NCI-H82 treated with DMSO at 0.1 percent for 48 hours (cell line): Measurements from ENCODE around the gene OR2T35.
"Not testable (repeated sequence)": the region's sequence is repeated elsewhere in the genome, so short reads cannot be mapped to it uniquely, and the experiment has no call there.

Experiments
- DNase-seq: peaks from one replicate; lab custom pipeline; 2025; ENCODE audit not compliant: unreplicated experiment; lab: John Stamatoyannopoulos, UW

OR2T35 gene

GRCh38 chr1:248645178-248645577 is at the start of gene OR2T35:
TSS of gene OR2T35 (minus strand) at chr1:248645278. CDS start at chr1:248639258, 6,020 bp downstream.
- DNase-seq, result not testable (repeated sequence)

- no peak for DNase-seq
Measured at GRCh38 chr1:248691567-248692155, 46.6 kb upstream of the OR2T35 start.

GRCh38 chr1:248688527-248689298 is 43.6 kb upstream of the OR2T35 start:
- DNase-seq, result no peak

- DNase-seq, result no peak
Measured at GRCh38 chr1:248686815-248687214, 41.7 kb upstream of the OR2T35 start.

GRCh38 chr1:248681651-248682050 is 36.6 kb upstream of the OR2T35 start:
- no peak for DNase-seq

GRCh38 chr1:248670003-248670402 is 24.9 kb upstream of the OR2T35 start:
- DNase-seq, result no peak

GRCh38 chr1:248663453-248664328 is 18.6 kb upstream of the OR2T35 start:
- not testable (repeated sequence) for DNase-seq

GRCh38 chr1:248656797-248657196 is 11.7 kb upstream of the OR2T35 start:
- DNase-seq, result not testable (repeated sequence)

GRCh38 chr1:248655354-248655753 is 10.3 kb upstream of the OR2T35 start, which contains the start of gene OR2T27:
TSS of gene OR2T27 (minus strand) at chr1:248655528. CDS start at chr1:248650884, 4,644 bp downstream.
- not testable (repeated sequence) for DNase-seq

- not testable (repeated sequence) for DNase-seq
Measured at GRCh38 chr1:248648770-248649536, 3.9 kb upstream of the OR2T35 start.

GRCh38 chr1:248642971-248643651 is 2.0 kb downstream of the OR2T35 start:
- DNase-seq, result not testable (repeated sequence)

GRCh38 chr1:248641583-248641982 is 3.5 kb downstream of the OR2T35 start:
- not testable (repeated sequence) for DNase-seq

- not testable (repeated sequence) for DNase-seq
Measured at GRCh38 chr1:248640906-248641305, 4.2 kb downstream of the OR2T35 start.

GRCh38 chr1:248639652-248640051 is 5.4 kb downstream of the OR2T35 start:
- DNase-seq, result not testable (repeated sequence)

GRCh38 chr1:248636612-248637011 is 8.5 kb downstream of the OR2T35 start:
- not testable (repeated sequence) for DNase-seq

- not testable (repeated sequence) for DNase-seq
Measured at GRCh38 chr1:248634991-248635390, 10.1 kb downstream of the OR2T35 start, which contains the start of gene OR2T11. TSS of gene OR2T11 (minus strand) at chr1:248635091. CDS start at chr1:248627128, 7,963 bp downstream.

GRCh38 chr1:248631354-248632008 is 13.6 kb downstream of the OR2T35 start:
- DNase-seq, result no peak

GRCh38 chr1:248630551-248630950 is 14.5 kb downstream of the OR2T35 start:
- no peak for DNase-seq
